Left lung (tissue), 10 donors: ENCODE measurements around the gene PLEKHG4. TPM values are rescaled to one million over a fixed set of nuclear protein-coding genes. Genes with fewer than 3 reads are reported as not detected.

Experiments
- ATAC-seq: fragments of 200-7000 bp; cut with Tn5 transposase; one replicate; pipeline ENCODE4 v1.9.1; 2020; ENCODE audit warnings: moderate library complexity
- DNase-seq, 4 donors: peaks; one replicate each; pipeline ENCODE4 v3.0.0-alpha.2; 2013 to 2020
- H3K27ac ChIP-seq, 2 donors: fragments of 200-600 bp; sonication (generic) in 1 of 2; one replicate each; pipeline versions ENCODE4 v1.5.0 to v1.8.0; 2020 to 2021
- H3K27me3 ChIP-seq, 2 donors: fragments of 200-600 bp; sonication (generic) in 1 of 2; one replicate each; pipeline versions ENCODE4 v1.5.0 to v1.8.0; 2020 to 2021
- H3K36me3 ChIP-seq, 2 donors: fragments of 200-600 bp; sonication (generic) in 1 of 2; one replicate each; pipeline versions ENCODE4 v1.5.0 to v1.8.0; 2020 to 2021
- H3K4me1 ChIP-seq, 2 donors: fragments of 200-600 bp; one replicate each; pipeline ENCODE4 v1.8.0; 2021
- H3K4me3 ChIP-seq, 2 donors: fragments of 200-600 bp; sonication (generic) in 1 of 2; one replicate each; pipeline versions ENCODE4 v1.5.0 to v1.8.0; 2020 to 2021; ENCODE audit warnings: mild to moderate bottlenecking in 1 of 2
- H3K9me3 ChIP-seq, 2 donors: fragments of 200-600 bp; sonication (generic) in 1 of 2; one replicate each; pipeline versions ENCODE4 v1.5.0 to v1.8.0; 2020 to 2021
- intact Hi-C, 2 donors: fragments of 100-400 bp; cut with DNase I; formaldehyde crosslinking; loops; one replicate each; pipeline versions ENCODE4 v1.11.2 to v1.14.2; 2022
- polyA plus RNA-seq, 6 donors: library from polyadenylated mRNA; unstranded; fragments of 120-200 nt; gene quantifications; one replicate each; pipeline ENCODE4 v1.2.1, GENCODE V29; 2013; ENCODE audit not compliant: insufficient read length in 6 of 6
- total RNA-seq, 2 donors: library from RNA; stranded (reverse); fragmentation: NEBNext Ultra II Directional; extraction: Animal tissue kit (Norgen Biotek cat#: 25700); gene quantifications; one replicate each; pipeline ENCODE4 v1.2.1, GENCODE V29; 2021
- TF ChIP-seq, protein P1 (sequence below), 2 donors: fragments of 200-600 bp; sonication (generic) in 1 of 2; IDR thresholded peaks; one replicate each; pipeline versions ENCODE4 v1.5.0 to v1.8.0; 2021; ENCODE audit warnings: antibody characterized with exemption in 2 of 2
- donor health status: DM: no; HTN: yes; CAD: no.
- donor health status: DM: no; HTN: no; CAD: no.

PLEKHG4 gene
- total and polyA plus RNA-seq, 8 donors, result 24.9 to 40.3 (median 33.7) TPM

DNA sequence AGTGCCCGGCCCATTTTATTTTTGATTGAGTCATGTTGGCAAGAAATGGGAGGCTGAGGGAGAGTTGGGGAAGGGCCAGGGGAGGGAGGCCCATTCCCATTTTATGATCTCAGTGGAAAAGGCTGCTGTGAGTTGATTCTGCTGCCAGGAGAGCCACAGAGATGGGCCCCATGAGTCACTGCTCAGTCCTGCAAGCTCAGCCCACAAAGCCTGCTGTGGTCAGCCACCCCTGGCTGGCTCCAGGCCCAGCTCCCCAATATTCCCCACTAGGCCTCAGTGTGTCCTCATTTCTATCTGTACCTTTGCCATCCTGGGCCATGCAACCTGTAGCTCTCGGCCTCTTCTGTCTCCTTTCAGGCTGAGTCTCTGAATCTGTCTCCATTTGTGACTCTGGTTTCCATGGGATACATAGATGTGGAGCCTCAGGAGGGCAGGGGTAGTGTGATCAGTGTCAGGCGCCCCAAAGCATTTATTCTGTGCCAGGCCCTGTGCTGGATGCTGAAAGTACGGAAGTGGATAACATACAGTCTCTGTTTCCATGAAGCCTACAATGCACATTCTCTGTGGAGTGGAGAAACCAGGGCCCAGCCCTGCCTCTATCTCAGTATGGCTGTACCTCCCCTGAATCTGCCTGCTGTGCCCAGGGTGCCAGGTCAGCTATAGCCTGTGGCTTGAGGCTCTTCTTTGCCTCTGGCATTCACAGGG, 1.9 kb upstream of the PLEKHG4 start:
- Histone ChIP-seq H3K4me3 (peak overlapping the region in 1 of 2 donors; percentile 60), H3K27ac (peak overlapping the region; percentile 66 to 75), H3K36me3 (peaks cover 0 to 18% of the 10 kb centered on the region in 2 donors), H3K9me3 (no peaks in the 10 kb centered on the region), H3K27me3 (no peaks in the 10 kb centered on the region), H3K4me1 (peaks cover 12 to 33% of the 10 kb centered on the region in 2 donors)
- ATAC-seq, result peak; percentile 48
- DNase-seq, result peak in 2 of 4 donors; percentile 82 to 84
- TF ChIP-seq, protein P1, sequence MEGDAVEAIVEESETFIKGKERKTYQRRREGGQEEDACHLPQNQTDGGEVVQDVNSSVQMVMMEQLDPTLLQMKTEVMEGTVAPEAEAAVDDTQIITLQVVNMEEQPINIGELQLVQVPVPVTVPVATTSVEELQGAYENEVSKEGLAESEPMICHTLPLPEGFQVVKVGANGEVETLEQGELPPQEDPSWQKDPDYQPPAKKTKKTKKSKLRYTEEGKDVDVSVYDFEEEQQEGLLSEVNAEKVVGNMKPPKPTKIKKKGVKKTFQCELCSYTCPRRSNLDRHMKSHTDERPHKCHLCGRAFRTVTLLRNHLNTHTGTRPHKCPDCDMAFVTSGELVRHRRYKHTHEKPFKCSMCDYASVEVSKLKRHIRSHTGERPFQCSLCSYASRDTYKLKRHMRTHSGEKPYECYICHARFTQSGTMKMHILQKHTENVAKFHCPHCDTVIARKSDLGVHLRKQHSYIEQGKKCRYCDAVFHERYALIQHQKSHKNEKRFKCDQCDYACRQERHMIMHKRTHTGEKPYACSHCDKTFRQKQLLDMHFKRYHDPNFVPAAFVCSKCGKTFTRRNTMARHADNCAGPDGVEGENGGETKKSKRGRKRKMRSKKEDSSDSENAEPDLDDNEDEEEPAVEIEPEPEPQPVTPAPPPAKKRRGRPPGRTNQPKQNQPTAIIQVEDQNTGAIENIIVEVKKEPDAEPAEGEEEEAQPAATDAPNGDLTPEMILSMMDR (IDR thresholded peaks at IDR 0.05), result no peak
- intact Hi-C loops, result no loop called here

DNA sequence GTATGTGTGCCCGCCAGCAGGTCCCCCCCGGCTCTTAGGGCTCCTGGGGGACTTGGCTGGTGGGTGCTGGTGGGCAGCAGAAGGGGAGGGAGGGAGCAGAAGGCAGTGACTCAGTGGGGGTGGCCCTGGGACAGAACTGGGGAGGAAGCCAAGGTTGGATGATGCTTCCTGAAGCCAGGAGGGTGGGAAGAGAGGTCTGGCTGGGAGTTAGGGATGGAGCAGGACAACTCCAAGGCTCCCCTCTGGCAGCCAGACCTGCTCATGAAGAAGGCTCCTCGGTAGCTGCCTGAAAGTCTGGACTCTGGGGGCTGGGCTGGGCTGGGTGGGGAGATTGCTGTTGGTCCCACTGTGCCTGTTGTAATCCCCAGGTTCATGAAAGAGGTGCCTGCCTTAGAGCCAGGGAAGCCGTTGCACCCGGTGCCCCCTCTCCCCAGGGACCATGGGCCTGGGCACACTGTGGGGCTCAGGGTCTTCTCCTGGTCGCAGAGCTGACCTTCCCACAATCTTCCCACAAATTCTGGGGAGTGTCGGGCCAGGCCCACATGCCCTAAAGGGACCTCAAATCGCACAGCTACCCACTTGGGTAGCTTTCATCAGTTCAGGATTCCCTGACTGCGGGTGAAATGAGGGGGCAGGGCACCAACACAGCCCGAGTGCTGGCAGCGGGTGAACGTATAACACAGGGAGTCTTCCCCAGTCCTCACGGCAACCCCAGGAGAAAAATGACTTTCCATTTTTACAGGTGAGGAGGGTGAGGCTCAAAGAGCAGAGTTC, 1.1 kb upstream of the PLEKHG4 start:
- intact Hi-C loops, result no loop called here
- ATAC-seq, result peak; percentile 30
- Histone ChIP-seq H3K4me3 (peak overlapping the region; percentile 48 to 60), H3K9me3 (no peaks in the 10 kb centered on the region), H3K4me1 (peaks cover 12 to 33% of the 10 kb centered on the region in 2 donors), H3K27ac (peak overlapping the region; percentile 66 to 75), H3K36me3 (peaks cover 0 to 15% of the 10 kb centered on the region in 2 donors), H3K27me3 (no peaks in the 10 kb centered on the region)
- TF ChIP-seq, protein P1 (IDR thresholded peaks at IDR 0.05), result no peak
- no peak for DNase-seq

DNA sequence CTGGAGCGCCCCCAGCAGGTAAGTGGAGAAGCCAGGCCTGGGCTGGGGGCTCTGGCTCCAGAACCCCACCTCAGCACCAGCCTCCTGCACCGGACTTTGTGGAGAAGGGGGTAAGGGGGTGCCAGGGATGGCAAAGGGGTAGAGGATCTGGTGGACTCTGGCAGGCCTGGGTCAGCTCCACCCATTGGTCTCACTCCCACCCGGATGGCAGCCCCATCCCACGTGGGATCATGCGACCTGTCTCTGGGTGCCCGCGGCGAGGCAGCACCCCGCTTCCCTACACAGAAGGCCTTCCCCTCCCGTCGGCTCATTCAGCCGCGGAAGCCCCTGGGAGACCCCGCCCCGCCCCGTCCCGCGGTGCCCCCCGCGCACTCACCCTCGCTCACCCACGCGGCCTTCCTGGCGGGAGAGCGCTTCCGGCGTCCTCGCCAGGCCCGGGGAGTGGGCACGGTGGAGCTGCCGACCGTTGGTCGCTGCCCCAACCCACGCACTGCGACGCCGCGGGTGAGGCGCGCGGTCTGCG, 498 bp upstream of the PLEKHG4 start:
- TF ChIP-seq, protein P1 (IDR thresholded peaks at IDR 0.05), result no peak
- intact Hi-C loops, result no loop called here

DNA sequence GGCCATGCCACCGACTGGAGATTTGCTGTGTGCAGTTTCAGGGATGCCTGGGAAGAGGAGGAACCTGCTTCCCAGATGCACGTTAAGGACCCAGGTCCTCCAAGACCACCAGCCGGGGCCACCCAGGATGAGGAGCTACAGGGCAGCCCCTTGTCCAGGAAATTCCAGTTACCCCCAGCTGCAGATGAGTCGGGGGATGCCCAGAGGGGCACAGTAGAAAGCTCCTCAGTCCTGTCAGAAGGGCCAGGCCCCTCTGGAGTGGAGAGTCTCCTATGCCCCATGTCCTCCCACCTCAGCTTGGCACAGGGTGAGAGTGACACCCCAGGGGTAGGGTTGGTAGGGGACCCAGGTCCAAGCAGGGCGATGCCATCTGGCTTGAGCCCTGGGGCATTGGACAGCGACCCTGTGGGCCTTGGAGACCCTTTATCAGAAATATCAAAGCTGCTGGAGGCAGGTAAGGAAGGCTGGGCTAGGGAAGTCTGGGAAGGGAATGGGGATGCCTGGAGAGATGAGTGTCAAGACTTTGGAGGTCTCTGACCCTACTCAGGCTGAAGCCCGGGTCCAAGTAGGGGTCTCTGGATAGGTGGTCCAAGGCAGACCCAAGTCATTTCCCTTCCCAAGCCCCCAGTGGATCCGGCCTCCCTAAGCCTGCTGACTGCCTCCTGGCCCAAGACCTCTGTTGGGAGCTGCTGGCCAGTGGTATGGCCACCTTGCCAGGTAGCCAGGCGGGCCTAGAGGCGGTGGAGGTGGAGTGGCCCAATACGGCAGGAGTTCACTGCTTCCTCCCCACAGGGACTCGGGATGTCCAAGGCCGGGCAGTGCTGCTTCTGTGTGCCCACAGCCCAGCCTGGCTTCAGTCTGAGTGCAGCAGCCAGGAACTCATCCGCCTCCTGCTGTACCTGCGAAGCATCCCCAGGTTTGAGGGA, 1.0 kb downstream of the PLEKHG4 start:
- Histone ChIP-seq H3K4me3 (no peak overlapping the region), H3K4me1 (peaks cover 12 to 33% of the 10 kb centered on the region in 2 donors), H3K27me3 (no peaks in the 10 kb centered on the region), H3K27ac (no peak overlapping the region), H3K9me3 (no peaks in the 10 kb centered on the region), H3K36me3 (peaks cover 0 to 14% of the 10 kb centered on the region in 2 donors)
- intact Hi-C loops, result no loop called here
- DNase-seq, result no peak
- ATAC-seq, result no peak
- TF ChIP-seq, protein P1 (IDR thresholded peaks at IDR 0.05), result no peak

More for the DNA sequence above, 498 bp upstream of the PLEKHG4 start:
- DNase-seq, result peak in 1 of 4 donors; percentile 24
- ATAC-seq, result peak; percentile 42
- Histone ChIP-seq H3K27ac (peak overlapping the region; percentile 66 to 75), H3K27me3 (no peaks in the 10 kb centered on the region), H3K4me1 (peaks cover 12 to 33% of the 10 kb centered on the region in 2 donors), H3K4me3 (peak overlapping the region; percentile 48 to 60), H3K9me3 (no peaks in the 10 kb centered on the region), H3K36me3 (peaks cover 0 to 15% of the 10 kb centered on the region in 2 donors)
